NOMO-1 treated with dmso at 0.1 percent for 144 hours (cell line): Measurements from ENCODE around the gene DMTF1.
A peak's percentile ranks its signal among the peaks of the same experiment; 100 is the strongest.
"Not testable (repeated sequence)": the region's sequence is repeated elsewhere in the genome, so short reads cannot be mapped to it uniquely, and the experiment has no call there.

ENCODE experiments used
- DNase-seq: peaks from one replicate; lab custom pipeline; 2025; ENCODE audit not compliant: unreplicated experiment; lab: John Stamatoyannopoulos, UW

The DMTF1 gene

GRCh38 chr7:87220026-87220733, 67.9 kb downstream of the DMTF1 start:
- peak; percentile 87 for DNase-seq

- DNase-seq, result no peak
These were observed 68.5 kb downstream of the DMTF1 start for GRCh38 chr7:87220734-87221215.

- DNase-seq, result no peak
These were observed 71.4 kb downstream of the DMTF1 start for GRCh38 chr7:87223666-87224065.

- DNase-seq, result no peak
These were observed 73.4 kb downstream of the DMTF1 start for GRCh38 chr7:87225696-87226095.

- DNase-seq, result no peak
These were observed 74.2 kb downstream of the DMTF1 start for GRCh38 chr7:87226495-87226894.

GRCh38 chr7:87231258-87231657, 79.0 kb downstream of the DMTF1 start:
- DNase-seq, result no peak

GRCh38 chr7:87231711-87232110, 79.5 kb downstream of the DMTF1 start:
- DNase-seq, result no peak

- no peak for DNase-seq
These were observed 82.7 kb downstream of the DMTF1 start for GRCh38 chr7:87234949-87235348.

GRCh38 chr7:87238464-87239051, 86.3 kb downstream of the DMTF1 start:
- not testable (repeated sequence) for DNase-seq

- not testable (repeated sequence) for DNase-seq
These were observed 93.4 kb downstream of the DMTF1 start for GRCh38 chr7:87245671-87246070.
